Forelimb muscle (tissue), 1 donor: ENCODE data around the gene REEP2. TPM values are rescaled to one million over a fixed set of nuclear protein-coding genes. Genes with fewer than 3 reads are reported as not detected.
"Not testable (repeated sequence)": the region's sequence is repeated elsewhere in the genome, so short reads cannot be mapped to it uniquely, and the experiment has no call there.

Experiments used
- DNase-seq: peaks from one replicate; pipeline ENCODE4 v3.0.0-alpha.2; 2013; ENCODE audit warnings: low read depth
- polyA plus RNA-seq: library from polyadenylated mRNA; unstranded; fragments of 120-200 nt; gene quantifications from one replicate; pipeline ENCODE4 v1.2.1, GENCODE V29; 2013; ENCODE audit not compliant: insufficient read length

Gene REEP2
- polyA plus RNA-seq, 1 donor = 20.0 TPM

DNA sequence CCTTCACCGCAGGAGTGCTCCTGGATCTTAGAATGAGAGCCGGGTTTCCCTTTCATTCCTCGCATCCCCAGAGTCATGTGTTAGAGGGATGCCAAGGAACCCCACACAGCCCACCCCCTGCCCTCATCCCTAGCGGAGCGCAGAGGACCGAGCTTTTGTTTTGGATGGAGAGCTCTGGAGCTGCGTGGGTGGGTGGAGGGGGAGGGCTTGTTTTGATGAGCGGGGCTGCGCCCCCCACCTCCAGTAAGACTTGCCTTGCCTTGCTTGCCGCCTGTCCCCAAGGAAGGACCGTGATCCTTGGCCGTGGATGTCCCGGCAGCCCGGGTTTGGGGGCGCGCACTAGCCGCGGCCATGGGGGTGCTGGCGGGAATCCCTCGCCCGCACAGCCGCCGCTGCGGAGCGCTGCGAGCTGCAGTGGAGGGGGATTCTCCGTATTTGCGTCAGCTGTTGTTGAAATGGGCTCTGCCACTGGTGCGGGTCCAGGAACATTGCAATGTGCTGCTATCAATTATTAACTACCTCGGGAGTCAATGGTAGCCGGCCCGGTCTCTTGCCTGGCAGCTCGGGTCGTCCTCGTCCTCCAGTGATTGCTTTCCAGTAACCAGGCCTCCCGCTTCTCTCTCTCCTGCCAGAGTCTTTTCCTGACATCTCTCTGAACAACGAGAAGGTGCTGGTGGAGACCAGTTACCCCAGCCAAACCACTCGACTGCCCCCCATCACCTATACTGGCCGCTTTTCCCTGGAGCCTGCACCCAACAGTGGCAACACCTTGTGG is 27.5 kb downstream of the REEP2 start:
- no peak for DNase-seq

DNA sequence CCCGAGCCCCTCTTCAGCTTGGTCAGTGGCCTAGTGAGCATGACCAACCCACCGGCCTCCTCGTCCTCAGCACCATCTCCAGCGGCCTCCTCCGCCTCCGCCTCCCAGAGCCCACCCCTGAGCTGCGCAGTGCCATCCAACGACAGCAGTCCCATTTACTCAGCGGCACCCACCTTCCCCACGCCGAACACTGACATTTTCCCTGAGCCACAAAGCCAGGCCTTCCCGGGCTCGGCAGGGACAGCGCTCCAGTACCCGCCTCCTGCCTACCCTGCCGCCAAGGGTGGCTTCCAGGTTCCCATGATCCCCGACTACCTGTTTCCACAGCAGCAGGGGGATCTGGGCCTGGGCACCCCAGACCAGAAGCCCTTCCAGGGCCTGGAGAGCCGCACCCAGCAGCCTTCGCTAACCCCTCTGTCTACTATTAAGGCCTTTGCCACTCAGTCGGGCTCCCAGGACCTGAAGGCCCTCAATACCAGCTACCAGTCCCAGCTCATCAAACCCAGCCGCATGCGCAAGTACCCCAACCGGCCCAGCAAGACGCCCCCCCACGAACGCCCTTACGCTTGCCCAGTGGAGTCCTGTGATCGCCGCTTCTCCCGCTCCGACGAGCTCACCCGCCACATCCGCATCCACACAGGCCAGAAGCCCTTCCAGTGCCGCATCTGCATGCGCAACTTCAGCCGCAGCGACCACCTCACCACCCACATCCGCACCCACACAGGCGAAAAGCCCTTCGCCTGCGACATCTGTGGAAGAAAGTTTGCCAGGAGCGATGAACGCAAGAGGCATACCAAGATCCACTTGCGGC is 28.2 kb downstream of the REEP2 start:
- no peak for DNase-seq

DNA sequence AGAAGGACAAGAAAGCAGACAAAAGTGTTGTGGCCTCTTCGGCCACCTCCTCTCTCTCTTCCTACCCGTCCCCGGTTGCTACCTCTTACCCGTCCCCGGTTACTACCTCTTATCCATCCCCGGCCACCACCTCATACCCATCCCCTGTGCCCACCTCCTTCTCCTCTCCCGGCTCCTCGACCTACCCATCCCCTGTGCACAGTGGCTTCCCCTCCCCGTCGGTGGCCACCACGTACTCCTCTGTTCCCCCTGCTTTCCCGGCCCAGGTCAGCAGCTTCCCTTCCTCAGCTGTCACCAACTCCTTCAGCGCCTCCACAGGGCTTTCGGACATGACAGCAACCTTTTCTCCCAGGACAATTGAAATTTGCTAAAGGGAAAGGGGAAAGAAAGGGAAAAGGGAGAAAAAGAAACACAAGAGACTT is 28.9 kb downstream of the REEP2 start:
- DNase-seq = no peak

DNA sequence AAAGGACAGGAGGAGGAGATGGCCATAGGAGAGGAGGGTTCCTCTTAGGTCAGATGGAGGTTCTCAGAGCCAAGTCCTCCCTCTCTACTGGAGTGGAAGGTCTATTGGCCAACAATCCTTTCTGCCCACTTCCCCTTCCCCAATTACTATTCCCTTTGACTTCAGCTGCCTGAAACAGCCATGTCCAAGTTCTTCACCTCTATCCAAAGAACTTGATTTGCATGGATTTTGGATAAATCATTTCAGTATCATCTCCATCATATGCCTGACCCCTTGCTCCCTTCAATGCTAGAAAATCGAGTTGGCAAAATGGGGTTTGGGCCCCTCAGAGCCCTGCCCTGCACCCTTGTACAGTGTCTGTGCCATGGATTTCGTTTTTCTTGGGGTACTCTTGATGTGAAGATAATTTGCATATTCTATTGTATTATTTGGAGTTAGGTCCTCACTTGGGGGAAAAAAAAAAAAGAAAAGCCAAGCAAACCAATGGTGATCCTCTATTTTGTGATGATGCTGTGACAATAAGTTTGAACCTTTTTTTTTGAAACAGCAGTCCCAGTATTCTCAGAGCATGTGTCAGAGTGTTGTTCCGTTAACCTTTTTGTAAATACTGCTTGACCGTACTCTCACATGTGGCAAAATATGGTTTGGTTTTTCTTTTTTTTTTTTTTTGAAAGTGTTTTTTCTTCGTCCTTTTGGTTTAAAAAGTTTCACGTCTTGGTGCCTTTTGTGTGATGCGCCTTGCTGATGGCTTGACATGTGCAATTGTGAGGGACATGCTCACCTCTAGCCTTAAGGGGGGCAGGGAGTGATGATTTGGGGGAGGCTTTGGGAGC is 29.5 kb downstream of the REEP2 start:
- DNase-seq = no peak

DNA sequence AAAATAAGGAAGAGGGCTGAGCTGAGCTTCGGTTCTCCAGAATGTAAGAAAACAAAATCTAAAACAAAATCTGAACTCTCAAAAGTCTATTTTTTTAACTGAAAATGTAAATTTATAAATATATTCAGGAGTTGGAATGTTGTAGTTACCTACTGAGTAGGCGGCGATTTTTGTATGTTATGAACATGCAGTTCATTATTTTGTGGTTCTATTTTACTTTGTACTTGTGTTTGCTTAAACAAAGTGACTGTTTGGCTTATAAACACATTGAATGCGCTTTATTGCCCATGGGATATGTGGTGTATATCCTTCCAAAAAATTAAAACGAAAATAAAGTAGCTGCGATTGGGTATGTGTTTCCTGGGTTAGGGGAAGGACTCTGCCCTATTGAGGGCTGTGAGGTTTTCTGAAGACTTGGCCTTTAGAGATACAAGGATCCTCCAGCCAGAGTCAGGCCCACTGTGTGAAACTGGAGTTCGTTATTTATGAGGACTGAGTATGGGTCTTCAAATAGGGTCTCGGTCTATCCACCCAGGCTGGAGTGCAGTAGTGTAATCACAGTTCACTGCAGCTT is 30.2 kb downstream of the REEP2 start:
- DNase-seq = no peak

DNA sequence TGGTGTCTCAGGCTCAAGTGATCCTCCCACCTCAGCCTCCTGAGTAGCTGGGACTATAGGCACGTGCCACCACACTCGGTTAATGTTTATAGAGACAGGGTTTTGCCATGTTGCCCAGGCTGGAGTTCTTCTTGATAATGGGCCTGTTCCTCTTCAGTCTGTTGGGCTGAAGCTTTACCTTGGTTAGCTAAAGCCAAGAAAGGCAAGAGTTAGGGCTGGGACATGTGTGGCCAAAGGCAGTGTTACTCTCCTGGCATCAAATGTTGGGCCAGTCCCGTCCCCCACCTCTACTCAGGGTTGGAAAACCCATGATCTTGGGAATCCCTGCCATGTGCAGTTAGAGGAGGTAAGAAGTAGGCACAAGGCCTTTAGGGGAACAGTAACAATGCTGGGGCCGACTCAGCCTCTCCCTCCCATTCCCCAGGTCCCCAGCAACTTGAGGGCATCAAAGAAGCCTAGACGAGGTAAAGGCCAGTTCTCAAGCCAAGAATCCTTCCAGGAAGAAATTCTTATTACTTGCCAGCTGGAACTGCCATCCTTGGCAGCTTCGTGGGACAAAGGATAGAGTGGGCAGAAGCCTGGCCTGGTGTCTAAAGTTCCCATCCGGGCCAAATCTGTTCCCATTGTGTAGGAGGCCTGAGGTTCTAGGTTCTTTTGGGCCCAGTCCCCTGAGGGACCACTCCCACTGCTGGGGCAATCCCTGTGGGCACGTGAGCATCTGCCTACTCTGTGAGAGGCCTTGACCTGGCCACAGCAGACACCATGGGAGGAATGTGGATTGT is 30.9 kb downstream of the REEP2 start:
- peak; percentile 70 for DNase-seq

DNA sequence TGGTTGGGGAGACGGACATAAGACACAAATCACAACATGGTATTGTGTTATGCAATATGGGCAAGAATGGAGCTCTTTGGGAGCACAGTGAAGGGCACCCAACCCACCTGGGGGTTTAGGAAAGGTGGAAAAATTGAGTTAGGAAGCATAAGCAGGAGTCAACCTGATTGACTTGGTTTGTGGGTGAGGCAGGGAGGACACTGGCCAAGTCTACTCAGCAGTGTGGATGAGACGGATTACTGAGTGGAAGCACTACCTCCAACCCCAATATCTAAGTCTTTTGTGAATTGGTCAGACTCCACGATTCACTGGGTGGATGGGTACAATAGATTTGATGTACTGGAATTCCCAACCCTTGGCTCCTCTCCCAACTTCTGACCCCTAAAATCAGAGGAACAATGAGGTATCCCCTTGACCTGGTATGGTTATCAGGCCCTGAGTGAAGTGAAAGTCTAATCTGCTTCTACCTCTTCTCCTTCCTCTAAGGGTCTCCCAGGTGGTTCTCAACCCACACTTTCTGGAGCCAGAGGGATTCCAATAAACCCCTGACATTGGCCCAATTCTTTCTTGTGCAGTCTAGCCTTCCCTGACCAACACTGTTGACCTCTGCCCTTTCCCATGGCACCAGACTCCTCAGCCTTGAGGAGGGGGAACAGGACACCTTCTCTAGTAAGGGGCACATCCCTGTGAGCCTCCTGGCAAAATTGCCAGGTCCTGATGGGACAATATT is 31.6 kb downstream of the REEP2 start:
- peak; percentile 43 for DNase-seq

DNA sequence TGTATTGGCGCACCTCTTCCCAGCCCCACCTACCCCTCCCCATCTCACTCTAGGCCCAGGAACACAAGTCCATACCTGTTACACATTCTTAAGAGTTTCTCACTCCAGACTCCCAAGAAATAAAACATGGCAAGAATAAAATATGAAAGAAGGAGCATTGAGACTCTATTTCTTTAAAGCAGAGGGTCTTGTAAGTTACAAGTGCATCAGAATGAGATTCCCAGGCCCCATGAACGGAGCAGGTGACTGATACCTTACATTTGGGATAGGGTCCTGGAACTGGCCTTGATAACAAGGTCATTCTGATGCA is 32.1 kb downstream of the REEP2 start:
- DNase-seq = no peak

DNA sequence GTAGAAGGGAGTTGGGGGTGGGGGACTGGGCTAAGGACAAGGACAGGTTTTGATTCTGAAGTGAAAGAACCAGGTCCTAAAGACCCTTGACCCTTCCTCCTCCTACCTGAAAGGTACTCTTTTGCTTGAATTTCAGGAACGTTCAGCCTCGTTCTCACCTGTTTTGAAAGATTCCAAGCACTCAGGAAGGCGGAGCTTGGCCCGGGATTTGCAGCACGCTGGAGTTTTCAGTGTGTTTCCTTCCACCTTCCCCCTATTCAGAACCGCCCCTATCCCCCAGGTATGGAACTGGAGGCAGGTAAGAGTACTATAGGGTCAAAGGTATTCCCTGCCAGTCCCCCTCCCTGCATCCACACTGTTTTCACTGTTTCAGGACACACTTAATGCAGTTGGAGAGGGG is 33.5 kb downstream of the REEP2 start:
- DNase-seq = no peak

DNA sequence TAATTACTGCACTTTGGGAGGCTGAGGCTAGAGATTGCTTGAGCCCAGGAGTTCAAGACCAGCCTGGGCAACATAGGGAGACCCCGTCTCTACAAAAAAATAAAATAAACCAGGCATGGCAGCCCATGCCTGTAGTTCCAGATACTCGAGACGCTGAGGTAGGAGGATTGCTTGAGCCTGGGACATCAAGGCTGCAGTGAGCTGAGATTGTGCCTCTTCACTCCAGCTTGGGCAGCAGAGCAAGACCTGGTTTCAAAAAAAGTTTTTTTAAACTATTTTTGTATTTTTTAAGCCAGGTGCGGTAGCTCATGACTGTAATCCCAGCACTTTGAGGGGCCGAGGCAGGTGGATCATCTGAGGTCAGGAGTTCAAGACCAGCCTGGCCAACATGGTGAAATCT is 34.3 kb downstream of the REEP2 start:
- not testable (repeated sequence) for DNase-seq

DNA sequence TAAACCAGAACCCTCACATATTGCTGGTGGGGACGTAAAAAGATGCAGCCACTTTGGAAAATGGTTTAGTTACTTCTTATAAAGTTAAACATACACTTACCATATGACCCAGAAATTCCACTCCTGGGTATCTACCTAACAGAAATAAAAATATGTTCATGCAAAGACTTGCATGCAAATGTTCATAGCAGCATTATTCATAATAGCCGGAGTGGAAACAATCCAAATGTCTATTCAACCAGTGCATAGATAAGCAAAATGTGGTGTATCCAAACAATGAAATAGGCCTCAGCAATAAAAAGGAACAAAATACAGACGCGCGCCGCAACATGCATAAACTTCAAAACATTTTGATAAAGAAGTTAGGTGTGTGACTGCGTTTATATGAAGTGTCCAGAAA is 38.1 kb downstream of the REEP2 start:
- DNase-seq = no peak

DNA sequence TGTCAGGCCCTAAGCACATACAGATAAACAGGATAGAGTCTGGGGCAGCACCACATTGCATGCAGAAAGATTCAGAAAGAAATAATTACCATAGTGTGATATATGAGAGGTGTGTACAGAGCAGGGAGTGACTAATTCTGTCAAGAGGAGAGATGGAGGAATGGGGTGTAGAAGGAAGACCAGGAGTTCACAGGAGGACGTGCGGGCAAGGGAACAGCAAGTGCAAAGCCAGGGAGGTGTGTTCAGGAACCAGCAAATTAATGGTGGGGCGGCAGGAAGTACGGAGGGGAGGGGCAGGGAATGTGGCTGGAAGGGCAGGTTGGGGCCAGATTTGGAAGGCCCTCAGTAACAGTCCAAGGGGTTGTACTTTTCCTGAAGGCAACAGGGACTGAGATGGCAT is 43.8 kb downstream of the REEP2 start:
- no peak for DNase-seq

DNA sequence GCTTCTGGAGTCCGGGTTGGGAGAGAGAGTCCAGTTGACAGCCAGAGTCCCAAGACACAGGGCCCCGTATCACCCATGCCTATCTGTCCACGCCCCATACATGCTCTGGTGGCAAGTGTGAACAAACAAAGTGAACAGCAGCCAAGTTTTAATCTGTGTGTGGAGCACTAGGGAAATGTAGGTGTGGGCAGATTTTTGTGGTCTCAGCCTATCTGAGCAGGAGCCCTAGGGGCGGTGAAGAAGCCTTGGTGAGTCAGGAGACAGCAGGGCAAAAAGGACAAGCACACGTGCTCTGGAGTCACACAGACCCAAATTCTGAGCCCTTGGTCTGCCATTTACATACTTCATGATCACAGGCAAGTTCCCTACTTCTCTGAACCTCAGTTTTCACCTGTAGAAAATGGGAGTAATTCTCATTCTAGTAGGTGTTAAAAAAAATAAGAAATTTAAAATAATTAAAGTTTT is 49.7 kb downstream of the REEP2 start:
- DNase-seq = no peak

DNA sequence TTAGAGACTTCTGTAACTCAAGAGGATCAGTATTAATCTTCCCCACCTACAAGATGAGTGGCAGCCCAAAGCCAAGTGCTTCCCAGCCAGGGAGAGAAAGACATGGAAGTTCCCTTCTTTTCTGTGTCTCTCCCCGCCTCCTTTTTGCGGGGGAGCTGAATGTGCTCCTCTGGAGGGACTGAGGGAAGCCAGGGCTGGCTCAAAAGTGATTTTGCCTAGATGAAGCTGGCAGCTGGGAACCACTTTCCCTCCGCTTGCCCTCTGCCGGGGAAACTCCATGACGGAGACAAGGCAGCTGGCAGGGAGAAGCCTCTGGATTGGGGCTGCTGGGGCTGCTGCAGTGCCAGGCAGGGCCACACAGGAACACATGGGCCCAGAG is 50.8 kb downstream of the REEP2 start:
- no peak for DNase-seq

DNA sequence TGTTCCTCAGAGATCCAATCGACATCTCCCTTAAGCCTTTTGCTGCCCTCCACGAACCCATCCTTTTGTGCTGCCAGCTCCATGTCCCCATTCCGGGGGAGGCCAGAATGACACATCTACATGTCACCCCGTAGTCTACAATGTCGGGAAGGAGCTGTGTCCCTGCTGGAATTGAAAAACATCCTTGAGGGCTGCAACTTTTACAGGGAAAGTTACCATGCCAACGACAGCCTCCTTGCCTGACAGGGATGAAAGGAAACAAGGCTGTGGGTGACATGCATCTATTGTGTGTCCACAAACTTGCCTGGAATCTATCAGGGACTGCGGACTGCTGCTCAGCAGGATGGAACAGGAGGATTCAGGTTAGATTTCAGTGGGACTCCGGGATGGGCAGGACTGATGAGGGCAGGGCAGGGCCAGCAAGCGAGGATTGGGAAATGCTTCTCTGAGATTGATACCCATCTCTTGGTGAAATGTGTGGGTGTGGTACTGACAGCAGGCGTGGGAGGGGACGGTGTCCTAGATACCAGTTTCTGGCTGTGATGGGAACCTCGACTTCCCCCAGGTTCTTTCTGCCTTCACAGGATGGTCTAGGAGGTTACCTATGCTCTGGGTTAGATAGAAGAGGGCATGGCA is 51.9 kb downstream of the REEP2 start:
- no peak for DNase-seq

DNA sequence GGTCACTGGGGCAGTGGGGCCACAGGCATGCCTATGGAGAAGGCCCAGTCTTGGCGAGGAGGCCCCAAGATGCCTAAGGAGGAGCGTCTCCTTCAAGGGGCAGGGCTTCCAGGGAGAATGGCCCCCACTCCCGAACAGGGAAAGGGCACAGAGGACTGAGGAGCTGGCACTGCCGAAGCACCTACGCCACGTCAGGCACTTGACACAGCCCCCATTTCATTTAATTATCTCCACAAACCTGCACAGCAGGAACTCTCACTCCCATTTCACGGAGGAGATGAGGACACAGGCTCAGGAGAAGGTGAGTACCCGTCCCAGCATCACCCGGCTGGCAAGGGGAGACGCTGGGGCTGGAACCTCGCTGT is 52.4 kb downstream of the REEP2 start:
- DNase-seq = no peak

DNA sequence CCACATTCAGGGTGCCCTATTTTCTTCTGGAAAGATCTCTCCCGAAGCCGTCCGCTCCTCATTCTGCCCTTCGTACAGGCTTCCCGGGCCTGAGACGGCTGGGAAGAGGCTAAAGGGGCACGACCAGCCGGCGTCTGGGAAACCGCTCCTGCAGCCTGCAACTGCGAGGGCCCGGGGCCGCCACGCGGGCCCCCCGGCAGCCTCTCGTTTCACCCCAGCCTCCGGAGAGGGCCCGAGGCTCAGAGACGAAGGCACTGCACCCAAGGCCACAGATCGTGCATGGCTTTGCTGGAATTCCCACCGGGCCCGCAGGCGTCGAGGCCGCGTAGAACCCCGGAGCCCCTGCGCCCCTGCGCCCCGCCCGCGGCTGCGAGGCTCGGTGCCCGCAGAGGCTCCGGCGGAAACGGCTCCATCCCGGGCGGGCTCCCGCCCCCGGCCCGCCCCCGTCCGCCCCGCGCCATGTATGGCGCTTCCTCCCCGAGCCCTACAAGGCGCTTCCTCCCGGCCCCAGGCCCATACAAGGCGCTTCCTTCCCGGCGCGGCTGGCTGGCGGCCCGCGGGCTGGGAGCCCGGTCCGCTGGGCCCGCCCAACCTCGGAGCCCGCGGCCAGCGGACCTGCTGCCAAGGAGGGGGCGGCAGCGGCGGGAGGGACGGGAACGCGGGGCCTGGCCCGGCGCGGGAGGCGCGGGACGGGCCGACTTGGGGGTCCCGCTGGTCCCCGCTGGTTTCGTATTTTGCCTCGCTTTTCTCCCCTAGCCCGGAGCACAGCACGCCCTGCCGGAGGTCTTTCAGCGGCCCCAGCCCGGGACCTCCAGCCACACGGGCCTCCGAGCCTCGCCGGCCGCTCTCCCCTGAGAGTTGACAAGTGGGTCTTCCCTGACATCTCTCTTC is 53.1 kb downstream of the REEP2 start:
- peak; percentile 71 for DNase-seq

DNA sequence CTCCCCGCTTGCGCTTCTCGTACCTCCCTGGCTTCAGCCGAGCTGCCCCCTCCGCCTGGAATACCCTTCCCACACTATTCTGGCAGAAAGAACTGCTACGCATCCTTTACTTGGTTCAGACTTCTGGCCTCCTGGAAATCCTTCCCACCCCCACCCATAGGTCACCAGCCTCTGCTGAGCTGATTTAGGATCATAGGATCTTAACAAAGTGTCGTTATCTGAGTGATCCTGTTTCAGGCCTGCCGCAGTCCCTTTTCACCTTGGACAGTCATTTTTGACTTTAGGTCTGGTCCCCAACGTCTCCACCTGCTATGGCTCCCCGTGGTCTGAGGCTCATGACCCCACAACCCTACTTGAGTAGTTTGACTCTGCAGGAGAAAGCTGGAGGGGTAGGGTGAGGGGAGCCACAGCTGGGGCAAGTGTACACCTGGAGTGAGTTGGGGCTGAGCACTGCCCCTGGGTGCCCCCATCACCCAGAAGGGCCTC is 53.7 kb downstream of the REEP2 start:
- no peak for DNase-seq

DNA sequence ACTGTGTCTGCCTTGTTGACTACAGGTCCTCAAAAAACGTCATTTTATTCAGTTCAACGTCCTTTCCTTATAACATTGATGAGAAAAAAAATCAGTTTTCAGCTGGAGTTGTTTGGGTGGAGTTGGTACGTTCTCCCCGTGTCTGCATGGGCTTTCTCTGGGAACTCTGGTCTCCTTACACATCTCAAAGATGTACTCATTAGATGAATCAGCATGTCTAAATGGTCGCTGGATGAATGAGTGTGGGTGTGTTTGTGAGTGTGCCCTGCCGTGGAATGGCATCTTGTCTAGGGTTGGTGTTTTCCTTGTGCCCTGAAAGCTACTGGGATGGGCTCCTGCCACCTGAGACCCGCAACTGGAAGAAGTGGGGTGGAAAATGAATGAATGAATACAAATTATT is 56.5 kb downstream of the REEP2 start:
- no peak for DNase-seq
